OCI-LY1 (cell line): Measurements from ENCODE around the gene TRIM45.

Experiments
- CTCF ChIP-seq: fragments of 200-600 bp; sonication (generic), shearing (Covaris generic); IDR thresholded peaks from 2 replicates; pipeline ENCODE4 v1.5.1; 2017; ENCODE audit warnings: mild to moderate bottlenecking, antibody characterized with exemption, low read length, moderate library complexity, mixed read lengths
- EZH2 ChIP-seq: fragments of 200-600 bp; sonication (generic), shearing (Covaris generic); IDR thresholded peaks from 2 replicates; pipeline ENCODE4 v1.8.0; 2017; ENCODE audit warnings: borderline replicate concordance, mixed run types, mild to moderate bottlenecking, antibody characterized with exemption, low read length, moderate library complexity, mixed read lengths

GRCh38 chr1:117169871-117170596, 48.5 kb upstream of the TRIM45 start:
- TF ChIP-seq CTCF (no peak), EZH2 (no peak)
